NCI-H2196 treated with DMSO at 0.1 percent for 48 hours (cell line): ENCODE results near the gene SLFN14.
"Not testable (repeated sequence)": the region's sequence is repeated elsewhere in the genome, so short reads cannot be mapped to it uniquely, and the experiment has no call there.

Experiments used
- DNase-seq: peaks from one replicate; lab custom pipeline; 2025; ENCODE audit not compliant: unreplicated experiment; lab: John Stamatoyannopoulos, UW

Gene SLFN14

GRCh38 chr17:35560703-35561102 lies at the start of gene SLFN14:
Gene SLFN14, minus strand, starts transcription at chr17:35560819. Its CDS starts 2,757 bp downstream, at chr17:35558062.
- no peak for DNase-seq

- DNase-seq = no peak
These were observed 49.2 kb upstream of the SLFN14 start for GRCh38 chr17:35609831-35610230.

- DNase-seq = no peak
These were observed 46.7 kb upstream of the SLFN14 start for GRCh38 chr17:35607239-35607847.

GRCh38 chr17:35605678-35606077 lies 45.1 kb upstream of the SLFN14 start:
- no peak for DNase-seq

- DNase-seq = no peak
These were observed 43.1 kb upstream of the SLFN14 start for GRCh38 chr17:35603674-35604073.

GRCh38 chr17:35597604-35598003 lies 37.0 kb upstream of the SLFN14 start:
- no peak for DNase-seq

GRCh38 chr17:35596530-35597233 lies 36.1 kb upstream of the SLFN14 start:
- no peak for DNase-seq

GRCh38 chr17:35596072-35596471 lies 35.5 kb upstream of the SLFN14 start:
- no peak for DNase-seq

- DNase-seq = peak; percentile 1
These were observed 27.7 kb upstream of the SLFN14 start for GRCh38 chr17:35588196-35588920.

GRCh38 chr17:35587074-35587961 lies 26.7 kb upstream of the SLFN14 start, which contains the start of gene AP2B1:
Gene AP2B1, plus strand, starts transcription at chr17:35587322. Its CDS starts 6,709 bp downstream, at chr17:35594031.
- DNase-seq = peak; percentile 65

- no peak for DNase-seq
These were observed 26.0 kb upstream of the SLFN14 start for GRCh38 chr17:35586569-35587073.

GRCh38 chr17:35584061-35584460 lies 23.4 kb upstream of the SLFN14 start:
- DNase-seq = no peak

- DNase-seq = no peak
These were observed 18.4 kb upstream of the SLFN14 start for GRCh38 chr17:35578929-35579432.

GRCh38 chr17:35578197-35578928 lies 17.7 kb upstream of the SLFN14 start, which contains the start of gene PEX12:
Gene PEX12, minus strand, starts transcription at chr17:35578571. Its CDS starts 550 bp downstream, at chr17:35578021.
- DNase-seq = peak; percentile 42

- DNase-seq = no peak
These were observed 17.2 kb upstream of the SLFN14 start for GRCh38 chr17:35577830-35578196.

GRCh38 chr17:35575759-35576158 lies 15.1 kb upstream of the SLFN14 start:
- no peak for DNase-seq

- no peak for DNase-seq
These were observed 8.8 kb upstream of the SLFN14 start for GRCh38 chr17:35569405-35569804.

- no peak for DNase-seq
These were observed 7.9 kb upstream of the SLFN14 start for GRCh38 chr17:35568561-35568960.

- no peak for DNase-seq
These were observed 6.3 kb upstream of the SLFN14 start for GRCh38 chr17:35566968-35567367.

GRCh38 chr17:35563181-35563580 lies 2.6 kb upstream of the SLFN14 start:
- DNase-seq = not testable (repeated sequence)
